HEK293 (cell line): ENCODE results near the gene ARHGAP26.

Source experiments
- CTCF ChIA-PET: fragments of 350-600 bp; formaldehyde crosslinking; extraction: SDS; loops from one replicate; lab custom pipeline; 2021; ENCODE audit warnings: antibody characterized with exemption; lab: Yijun Ruan, JAX
- POLR2A ChIA-PET: fragments of 300-600 bp; formaldehyde crosslinking; extraction: SDS; loops from one replicate; lab custom pipeline; 2020; ENCODE audit warnings: antibody characterized with exemption, inconsistent platforms; lab: Yijun Ruan, JAX
- H3K27ac ChIP-seq: fragments of 200-500 bp; sonication (Bioruptor generic); 2 replicates; pipeline ENCODE4 v1.5.1; 2014; ENCODE audit warnings: low read depth, low read length, control low read depth, inconsistent platforms; ENCODE audit errors: extremely low read depth
- H3K36me3 ChIP-seq, 2 experiments: fragments of 200-500 bp in 1 of 2; sonication (Bioruptor generic) in 1 of 2; 1 replicate in 1 of 2; 2 replicates in 1 of 2; pipeline ENCODE4 v1.5.1; 2014 to 2017; ENCODE audit warnings: inconsistent platforms in 2 of 2, low read length in 2 of 2; ENCODE audit not compliant: control insufficient read depth in 2 of 2, insufficient read depth in 1 of 2
- H3K4me1 ChIP-seq: fragments of 200-500 bp; sonication (Bioruptor generic); 2 replicates; pipeline ENCODE4 v1.5.1; 2014; ENCODE audit warnings: mild to moderate bottlenecking, low read length, inconsistent platforms; ENCODE audit not compliant: control insufficient read depth, insufficient read depth
- H3K4me3 ChIP-seq: 2 replicates; pipeline ENCODE4 v1.5.1; 2011; ENCODE audit warnings: low read depth, mild to moderate bottlenecking, control low read depth, low read length, moderate library complexity
- H3K9me3 ChIP-seq: fragments of 200-500 bp; sonication (Bioruptor generic); 2 replicates; pipeline ENCODE4 v1.5.1; 2014; ENCODE audit warnings: low read depth, low read length, inconsistent platforms; ENCODE audit not compliant: control insufficient read depth, insufficient read depth
- BCL11A ChIP-seq: fragments of 450-650 bp; formaldehyde crosslinking; IDR thresholded peaks from 2 replicates; pipeline ENCODE4 v1.5.1; 2016; ENCODE audit warnings: low read depth, missing biosample characterization, missing genetic modification characterization
- GFI1B ChIP-seq: fragments of 450-650 bp; formaldehyde crosslinking; IDR thresholded peaks from 2 replicates; pipeline ENCODE4 v1.5.1; 2016; ENCODE audit warnings: missing biosample characterization, missing genetic modification characterization
- KLF10 ChIP-seq: fragments of 450-650 bp; IDR thresholded peaks from 2 replicates; pipeline ENCODE4 v1.5.1; 2018; ENCODE audit warnings: missing biosample characterization, mild to moderate bottlenecking, missing genetic modification characterization
- KLF7 ChIP-seq: fragments of 450-650 bp; formaldehyde crosslinking; IDR thresholded peaks from 2 replicates; pipeline ENCODE4 v1.5.1; 2016; ENCODE audit warnings: missing biosample characterization, missing genetic modification characterization, borderline replicate concordance
- ZBTB48 ChIP-seq: fragments of 450-650 bp; formaldehyde crosslinking; IDR thresholded peaks from 2 replicates; pipeline ENCODE4 v1.5.1; 2016; ENCODE audit warnings: missing biosample characterization, missing genetic modification characterization
- ZFHX2 ChIP-seq: fragments of 450-650 bp; formaldehyde crosslinking; conservative IDR thresholded peaks from 2 replicates; pipeline ENCODE4 v1.5.1; 2016; ENCODE audit warnings: missing biosample characterization, missing genetic modification characterization
- ZNF121 ChIP-seq: fragments of 450-650 bp; formaldehyde crosslinking; IDR thresholded peaks from 2 replicates; pipeline ENCODE4 v1.5.1; 2016; ENCODE audit warnings: missing biosample characterization, missing genetic modification characterization
- ZNF133 ChIP-seq: fragments of 450-650 bp; formaldehyde crosslinking; IDR thresholded peaks from 2 replicates; pipeline ENCODE4 v1.5.1; 2016; ENCODE audit warnings: missing biosample characterization, missing genetic modification characterization
- ZNF16 ChIP-seq: fragments of 450-650 bp; formaldehyde crosslinking; IDR thresholded peaks from 2 replicates; pipeline ENCODE4 v1.5.1; 2016; ENCODE audit warnings: low read depth, missing biosample characterization, missing genetic modification characterization
- ZNF174 ChIP-seq: fragments of 450-650 bp; formaldehyde crosslinking; IDR thresholded peaks from 2 replicates; pipeline ENCODE4 v1.5.0; 2017; ENCODE audit warnings: missing biosample characterization, mild to moderate bottlenecking, missing genetic modification characterization
- ZNF211 ChIP-seq: fragments of 450-650 bp; formaldehyde crosslinking; IDR thresholded peaks from 2 replicates; pipeline ENCODE4 v1.5.1; 2016; ENCODE audit warnings: low read depth, missing biosample characterization, missing genetic modification characterization
- ZNF24 ChIP-seq: fragments of 450-650 bp; formaldehyde crosslinking; IDR thresholded peaks from 2 replicates; pipeline ENCODE4 v1.5.1; 2016; ENCODE audit warnings: missing biosample characterization, missing genetic modification characterization
- ZNF335 ChIP-seq: fragments of 450-650 bp; formaldehyde crosslinking; conservative IDR thresholded peaks from 2 replicates; pipeline ENCODE4 v1.5.1; 2016; ENCODE audit warnings: missing biosample characterization, missing genetic modification characterization
- ZNF394 ChIP-seq: fragments of 450-650 bp; formaldehyde crosslinking; IDR thresholded peaks from 2 replicates; pipeline ENCODE4 v1.5.1; 2016; ENCODE audit warnings: missing biosample characterization, missing genetic modification characterization, mild to moderate bottlenecking, moderate library complexity, borderline replicate concordance
- ZNF426 ChIP-seq: fragments of 450-650 bp; formaldehyde crosslinking; IDR thresholded peaks from 2 replicates; pipeline ENCODE4 v1.5.1; 2017; ENCODE audit warnings: missing biosample characterization, missing genetic modification characterization, mild to moderate bottlenecking, inconsistent platforms, moderate library complexity
- ZNF529 ChIP-seq: fragments of 450-650 bp; formaldehyde crosslinking; IDR thresholded peaks from 2 replicates; pipeline ENCODE4 v1.5.1; 2017; ENCODE audit warnings: missing genetic modification characterization, missing biosample characterization; ENCODE audit not compliant: insufficient replicate concordance
- ZNF549 ChIP-seq: fragments of 450-650 bp; IDR thresholded peaks from 2 replicates; pipeline ENCODE4 v1.5.1; 2018; ENCODE audit warnings: missing biosample characterization, missing genetic modification characterization, mild to moderate bottlenecking, inconsistent platforms, moderate library complexity
- ZNF555 ChIP-seq: fragments of 450-650 bp; formaldehyde crosslinking; conservative IDR thresholded peaks from 2 replicates; pipeline ENCODE4 v1.5.1; 2017; ENCODE audit warnings: missing biosample characterization, mild to moderate bottlenecking, missing genetic modification characterization, inconsistent platforms
- ZNF600 ChIP-seq: fragments of 450-650 bp; formaldehyde crosslinking; IDR thresholded peaks from 2 replicates; pipeline ENCODE4 v1.5.1; 2016; ENCODE audit warnings: missing biosample characterization, missing genetic modification characterization
- TF ChIP-seq, protein P1 (sequence below): fragments of 450-650 bp; formaldehyde crosslinking; IDR thresholded peaks from 2 replicates; pipeline ENCODE4 v1.5.1; 2016; ENCODE audit warnings: missing biosample characterization, missing genetic modification characterization
- TF ChIP-seq, protein P2 (sequence below): sonication (generic); formaldehyde crosslinking; IDR thresholded peaks from 2 replicates; pipeline ENCODE4 v1.8.1; 2022; ENCODE audit warnings: mild to moderate bottlenecking, moderate library complexity, missing genetic modification reagents
- TF ChIP-seq, protein P3 (sequence below): fragments of 450-650 bp; formaldehyde crosslinking; IDR thresholded peaks from 2 replicates; pipeline ENCODE4 v1.5.1; 2016; ENCODE audit warnings: missing biosample characterization, missing genetic modification characterization, low read depth
- TF ChIP-seq, protein P4 (sequence below): fragments of 450-650 bp; formaldehyde crosslinking; IDR thresholded peaks from 2 replicates; pipeline ENCODE4 v1.5.1; 2016; ENCODE audit warnings: missing biosample characterization, missing genetic modification characterization
- TF ChIP-seq, protein P5 (sequence below): fragments of 450-650 bp; formaldehyde crosslinking; IDR thresholded peaks from 2 replicates; pipeline ENCODE4 v1.5.1; 2016; ENCODE audit warnings: missing biosample characterization, missing genetic modification characterization

ARHGAP26 gene

DNA sequence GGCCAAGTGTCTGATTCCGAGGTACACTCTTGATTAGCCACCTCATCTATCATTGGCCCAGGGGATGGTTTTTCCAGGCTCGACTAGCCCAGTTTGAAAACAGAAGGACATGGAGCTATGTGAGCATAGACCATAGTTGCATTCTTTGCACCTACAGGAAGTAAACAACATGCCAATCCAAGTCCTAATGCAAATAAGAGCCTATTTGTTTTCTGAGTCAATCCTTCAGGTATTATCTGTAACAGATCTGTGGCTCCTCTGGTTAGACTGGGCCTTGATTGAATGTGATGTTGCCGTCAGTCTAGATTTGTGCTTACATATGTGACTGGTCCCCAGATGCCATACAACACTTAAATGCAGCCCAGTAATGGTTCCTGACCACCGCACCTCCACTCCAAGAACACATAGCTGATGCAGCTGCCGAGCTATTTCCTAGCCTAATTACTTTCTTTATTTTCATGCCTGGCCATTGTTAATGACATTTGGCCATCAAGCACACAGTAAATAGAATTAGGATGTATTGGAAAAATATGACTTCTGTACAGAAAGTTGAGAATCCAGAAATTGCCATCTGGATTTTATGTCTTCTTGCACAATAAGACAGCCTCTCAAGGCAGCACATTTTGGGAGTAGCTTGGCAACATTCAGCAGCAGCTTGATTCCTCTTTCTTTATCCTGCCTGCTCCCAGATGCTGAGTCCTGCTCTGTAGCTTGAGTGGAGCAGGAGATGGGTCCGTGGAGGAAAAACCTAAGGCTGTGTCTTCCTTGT lies 29.5 kb upstream of the ARHGAP26 start:
- POLR2A ChIA-PET, result no interaction called here
- CTCF ChIA-PET, result interaction anchor here (0.7 to 15.6 kb wide), 8 partner anchors 24 to 540 kb away, joined by 3 to 243 read pairs (median 4); no protein-coding TSS in a partner anchor

DNA sequence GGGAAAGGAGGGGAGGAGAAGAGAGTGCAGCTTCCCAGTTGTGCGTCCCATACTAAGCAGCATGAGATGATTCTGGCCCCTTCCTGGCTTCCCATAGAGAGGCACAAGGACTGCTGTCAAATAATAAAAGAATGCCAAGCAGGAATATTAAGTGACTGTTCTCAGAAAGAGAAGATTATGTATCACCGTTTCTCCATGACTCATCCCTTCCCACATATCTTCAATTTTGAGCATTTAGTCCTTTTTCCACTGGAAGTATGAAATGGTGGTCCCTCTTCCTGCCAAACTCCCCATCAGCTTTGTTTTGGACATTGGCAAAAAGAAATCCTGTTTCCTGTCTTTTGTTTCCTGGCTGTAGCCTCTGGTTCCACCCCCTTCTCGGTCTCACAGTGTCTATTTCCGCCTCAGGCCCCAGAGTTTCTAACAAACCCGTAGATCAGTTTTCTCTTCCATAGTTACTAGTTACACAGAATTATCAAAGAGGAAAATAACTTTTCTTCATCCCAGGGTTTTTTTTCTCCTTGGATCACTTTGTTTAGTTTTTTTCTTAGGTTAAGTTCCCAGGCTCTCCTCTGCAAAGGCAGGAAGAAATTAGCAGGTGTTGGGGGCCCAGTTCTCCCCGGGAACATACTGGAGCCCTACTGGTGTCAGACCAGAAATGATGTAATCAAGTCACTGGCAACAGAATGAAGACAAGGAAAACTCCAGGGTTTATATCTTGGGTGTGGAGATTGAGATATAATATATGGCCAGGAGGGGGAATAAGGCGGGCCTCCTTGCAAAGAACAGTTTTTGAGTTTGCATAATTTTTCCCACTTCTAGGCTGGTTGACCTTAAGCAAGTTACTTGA lies 26.4 kb upstream of the ARHGAP26 start:
- Histone ChIP-seq H3K9me3 (no peaks in the 10 kb centered on the region), H3K36me3 (no peaks in the 10 kb centered on the region), H3K4me3 (no peak overlapping the region), H3K4me1 (no peaks in the 10 kb centered on the region), H3K27ac (no peak overlapping the region)
- no peak for TF ChIP-seq ZNF555 (tag by site-specific recombination)
- TF ChIP-seq ZNF335, result no peak
- TF ChIP-seq, protein P1, sequence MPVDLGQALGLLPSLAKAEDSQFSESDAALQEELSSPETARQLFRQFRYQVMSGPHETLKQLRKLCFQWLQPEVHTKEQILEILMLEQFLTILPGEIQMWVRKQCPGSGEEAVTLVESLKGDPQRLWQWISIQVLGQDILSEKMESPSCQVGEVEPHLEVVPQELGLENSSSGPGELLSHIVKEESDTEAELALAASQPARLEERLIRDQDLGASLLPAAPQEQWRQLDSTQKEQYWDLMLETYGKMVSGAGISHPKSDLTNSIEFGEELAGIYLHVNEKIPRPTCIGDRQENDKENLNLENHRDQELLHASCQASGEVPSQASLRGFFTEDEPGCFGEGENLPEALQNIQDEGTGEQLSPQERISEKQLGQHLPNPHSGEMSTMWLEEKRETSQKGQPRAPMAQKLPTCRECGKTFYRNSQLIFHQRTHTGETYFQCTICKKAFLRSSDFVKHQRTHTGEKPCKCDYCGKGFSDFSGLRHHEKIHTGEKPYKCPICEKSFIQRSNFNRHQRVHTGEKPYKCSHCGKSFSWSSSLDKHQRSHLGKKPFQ (tag by site-specific recombination), result no peak
- TF ChIP-seq ZNF211 (tag by site-specific recombination), result no peak
- no peak for TF ChIP-seq ZNF600
- TF ChIP-seq, protein P2, sequence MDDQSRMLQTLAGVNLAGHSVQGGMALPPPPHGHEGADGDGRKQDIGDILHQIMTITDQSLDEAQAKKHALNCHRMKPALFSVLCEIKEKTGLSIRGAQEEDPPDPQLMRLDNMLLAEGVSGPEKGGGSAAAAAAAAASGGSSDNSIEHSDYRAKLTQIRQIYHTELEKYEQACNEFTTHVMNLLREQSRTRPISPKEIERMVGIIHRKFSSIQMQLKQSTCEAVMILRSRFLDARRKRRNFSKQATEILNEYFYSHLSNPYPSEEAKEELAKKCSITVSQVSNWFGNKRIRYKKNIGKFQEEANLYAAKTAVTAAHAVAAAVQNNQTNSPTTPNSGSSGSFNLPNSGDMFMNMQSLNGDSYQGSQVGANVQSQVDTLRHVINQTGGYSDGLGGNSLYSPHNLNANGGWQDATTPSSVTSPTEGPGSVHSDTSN (CRISPR knock-in tag), result no peak
- no peak for TF ChIP-seq KLF7 (tag by site-specific recombination)
- no peak for TF ChIP-seq ZNF426 (tag by site-specific recombination)
- no peak for TF ChIP-seq KLF10 (tag by site-specific recombination)
- TF ChIP-seq, protein P3, sequence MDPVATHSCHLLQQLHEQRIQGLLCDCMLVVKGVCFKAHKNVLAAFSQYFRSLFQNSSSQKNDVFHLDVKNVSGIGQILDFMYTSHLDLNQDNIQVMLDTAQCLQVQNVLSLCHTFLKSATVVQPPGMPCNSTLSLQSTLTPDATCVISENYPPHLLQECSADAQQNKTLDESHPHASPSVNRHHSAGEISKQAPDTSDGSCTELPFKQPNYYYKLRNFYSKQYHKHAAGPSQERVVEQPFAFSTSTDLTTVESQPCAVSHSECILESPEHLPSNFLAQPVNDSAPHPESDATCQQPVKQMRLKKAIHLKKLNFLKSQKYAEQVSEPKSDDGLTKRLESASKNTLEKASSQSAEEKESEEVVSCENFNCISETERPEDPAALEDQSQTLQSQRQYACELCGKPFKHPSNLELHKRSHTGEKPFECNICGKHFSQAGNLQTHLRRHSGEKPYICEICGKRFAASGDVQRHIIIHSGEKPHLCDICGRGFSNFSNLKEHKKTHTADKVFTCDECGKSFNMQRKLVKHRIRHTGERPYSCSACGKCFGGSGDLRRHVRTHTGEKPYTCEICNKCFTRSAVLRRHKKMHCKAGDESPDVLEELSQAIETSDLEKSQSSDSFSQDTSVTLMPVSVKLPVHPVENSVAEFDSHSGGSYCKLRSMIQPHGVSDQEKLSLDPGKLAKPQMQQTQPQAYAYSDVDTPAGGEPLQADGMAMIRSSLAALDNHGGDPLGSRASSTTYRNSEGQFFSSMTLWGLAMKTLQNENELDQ, result no peak
- TF ChIP-seq ZNF174, result no peak
- TF ChIP-seq GFI1B (tag by site-specific recombination), result no peak
- no peak for TF ChIP-seq ZBTB48
- no peak for TF ChIP-seq ZFHX2 (tag by site-specific recombination)
- no peak for TF ChIP-seq ZNF549 (tag by site-specific recombination)
- POLR2A ChIA-PET, result no interaction called here
- CTCF ChIA-PET, result interaction anchor here (0.7 to 15.6 kb wide), 6 partner anchors 31 to 145 kb away, joined by 4 to 243 read pairs (median 8); no protein-coding TSS in a partner anchor

More for the DNA sequence above, 29.5 kb upstream of the ARHGAP26 start:
- no peak overlapping the region for H3K4me3 ChIP-seq
- no peaks in the 10 kb centered on the region for H3K9me3 ChIP-seq
- no peaks in the 10 kb centered on the region for H3K36me3 ChIP-seq
- no peak overlapping the region for H3K27ac ChIP-seq
- H3K4me1 ChIP-seq, result no peaks in the 10 kb centered on the region
- TF ChIP-seq BCL11A (tag by site-specific recombination), result no peak
- TF ChIP-seq ZNF16 (tag by site-specific recombination), result no peak
- no peak for TF ChIP-seq ZNF529 (tag by site-specific recombination)
- TF ChIP-seq ZNF121 (tag by site-specific recombination), result no peak
- no peak for TF ChIP-seq ZNF133 (tag by site-specific recombination)
- no peak for TF ChIP-seq ZNF555 (tag by site-specific recombination)
- TF ChIP-seq, protein P4, sequence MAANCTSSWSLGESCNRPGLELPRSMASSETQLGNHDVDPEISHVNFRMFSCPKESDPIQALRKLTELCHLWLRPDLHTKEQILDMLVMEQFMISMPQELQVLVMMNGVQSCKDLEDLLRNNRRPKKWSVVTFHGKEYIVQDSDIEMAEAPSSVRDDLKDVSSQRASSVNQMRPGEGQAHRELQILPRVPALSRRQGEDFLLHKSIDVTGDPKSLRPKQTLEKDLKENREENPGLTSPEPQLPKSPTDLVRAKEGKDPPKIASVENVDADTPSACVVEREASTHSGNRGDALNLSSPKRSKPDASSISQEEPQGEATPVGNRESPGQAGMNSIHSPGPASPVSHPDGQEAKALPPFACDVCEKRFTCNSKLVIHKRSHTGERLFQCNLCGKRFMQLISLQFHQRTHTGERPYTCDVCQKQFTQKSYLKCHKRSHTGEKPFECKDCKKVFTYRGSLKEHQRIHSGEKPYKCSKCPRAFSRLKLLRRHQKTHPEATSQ (tag by site-specific recombination), result no peak
- TF ChIP-seq ZNF24 (tag by site-specific recombination), result no peak
- no peak for TF ChIP-seq ZNF394 (tag by site-specific recombination)
- TF ChIP-seq, protein P5, sequence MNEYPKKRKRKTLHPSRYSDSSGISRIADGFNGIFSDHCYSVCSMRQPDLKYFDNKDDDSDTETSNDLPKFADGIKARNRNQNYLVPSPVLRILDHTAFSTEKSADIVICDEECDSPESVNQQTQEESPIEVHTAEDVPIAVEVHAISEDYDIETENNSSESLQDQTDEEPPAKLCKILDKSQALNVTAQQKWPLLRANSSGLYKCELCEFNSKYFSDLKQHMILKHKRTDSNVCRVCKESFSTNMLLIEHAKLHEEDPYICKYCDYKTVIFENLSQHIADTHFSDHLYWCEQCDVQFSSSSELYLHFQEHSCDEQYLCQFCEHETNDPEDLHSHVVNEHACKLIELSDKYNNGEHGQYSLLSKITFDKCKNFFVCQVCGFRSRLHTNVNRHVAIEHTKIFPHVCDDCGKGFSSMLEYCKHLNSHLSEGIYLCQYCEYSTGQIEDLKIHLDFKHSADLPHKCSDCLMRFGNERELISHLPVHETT (tag by site-specific recombination), result no peak
